HG03039 (cell line): ENCODE data around the gene PPP6R3.
"Not testable (repeated sequence)": the region's sequence is repeated elsewhere in the genome, so short reads cannot be mapped to it uniquely, and the experiment has no call there.

Source experiments
- ATAC-seq: cut with Tn5 transposase; IDR thresholded peaks from one replicate; pipeline ENCODE4 v1.9.1; 2021; ENCODE audit warnings: mild to moderate bottlenecking, moderate library complexity; ENCODE audit not compliant: unreplicated experiment

PPP6R3 gene

DNA sequence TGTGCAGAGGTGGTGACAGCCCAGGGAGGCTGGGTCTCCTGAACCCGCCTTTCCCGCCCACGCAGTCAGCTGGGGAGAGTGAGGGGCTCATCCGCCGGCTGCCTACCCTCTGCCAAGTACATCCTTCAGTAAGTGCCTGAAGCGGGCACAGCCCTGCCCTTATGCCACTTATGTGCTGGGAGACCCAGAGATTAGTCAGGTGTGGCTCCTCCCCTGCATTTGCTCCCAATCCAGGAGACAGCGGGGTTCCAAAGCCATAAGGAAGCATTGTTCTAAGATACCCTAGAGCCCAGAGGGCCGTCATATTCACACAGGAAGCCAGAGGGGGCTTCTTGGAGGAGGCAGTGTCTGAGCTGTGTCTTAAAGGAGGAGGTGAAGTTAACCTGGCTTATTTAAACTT is 5.8 kb upstream of the PPP6R3 start:
- ATAC-seq = no peak

DNA sequence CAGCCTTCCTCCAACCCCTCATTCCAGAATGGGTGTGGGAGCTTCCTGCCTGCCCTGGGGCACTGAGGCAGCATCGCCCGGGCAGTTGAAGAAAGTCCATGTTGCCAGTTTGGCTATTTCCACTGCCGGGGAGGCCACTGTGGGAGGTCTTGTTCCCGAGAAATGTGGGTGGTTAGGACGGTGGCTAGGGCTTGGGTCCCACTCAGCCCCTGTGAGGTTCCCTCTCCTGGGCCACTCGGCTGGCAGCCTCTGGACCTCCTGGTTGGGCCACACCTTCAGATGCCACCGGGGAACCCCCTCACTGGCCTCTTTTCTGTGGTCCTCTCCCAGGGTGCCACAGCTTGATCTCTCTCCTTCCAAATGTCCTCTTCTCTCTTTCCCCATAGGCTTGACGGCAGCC is 5.1 kb upstream of the PPP6R3 start:
- ATAC-seq = no peak

DNA sequence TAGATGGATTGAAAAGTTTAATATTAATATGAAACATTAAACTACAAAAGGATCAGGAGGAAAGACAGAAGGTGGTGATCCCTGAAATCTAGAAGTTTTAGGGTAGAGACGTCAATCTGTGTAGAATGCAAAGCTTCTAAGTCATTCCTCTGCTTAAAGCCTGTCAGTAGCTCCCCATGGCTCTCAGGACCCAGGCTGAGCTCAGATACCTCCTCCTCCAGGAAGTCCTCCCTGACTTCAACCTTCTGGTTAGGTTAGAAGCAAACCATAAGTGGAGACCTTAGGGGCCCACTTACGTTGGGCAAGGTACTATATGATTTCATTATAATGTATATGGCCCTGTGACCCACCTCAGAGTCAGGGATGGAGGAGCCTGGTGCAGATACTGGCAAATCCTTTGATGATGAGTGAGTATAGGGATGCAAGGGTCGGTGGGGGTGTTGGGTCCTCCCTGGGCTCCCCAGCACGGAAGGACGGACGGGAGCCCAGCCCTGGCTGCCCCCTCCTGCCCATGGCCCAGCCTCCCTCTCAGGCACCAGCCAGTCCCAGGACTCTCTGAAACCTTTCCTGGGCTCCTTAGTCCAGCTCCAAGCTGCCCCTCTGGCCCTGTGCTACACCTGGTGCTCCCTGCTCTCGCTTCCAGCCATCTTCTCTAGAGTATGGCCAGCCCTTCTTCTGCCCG is 3.2 kb upstream of the PPP6R3 start:
- ATAC-seq = no peak

GRCh38 chr11:68457898-68458249 is 2.7 kb upstream of the PPP6R3 start:
- no peak for ATAC-seq

GRCh38 chr11:68458340-68458739 is 2.2 kb upstream of the PPP6R3 start:
- not testable (repeated sequence) for ATAC-seq

DNA sequence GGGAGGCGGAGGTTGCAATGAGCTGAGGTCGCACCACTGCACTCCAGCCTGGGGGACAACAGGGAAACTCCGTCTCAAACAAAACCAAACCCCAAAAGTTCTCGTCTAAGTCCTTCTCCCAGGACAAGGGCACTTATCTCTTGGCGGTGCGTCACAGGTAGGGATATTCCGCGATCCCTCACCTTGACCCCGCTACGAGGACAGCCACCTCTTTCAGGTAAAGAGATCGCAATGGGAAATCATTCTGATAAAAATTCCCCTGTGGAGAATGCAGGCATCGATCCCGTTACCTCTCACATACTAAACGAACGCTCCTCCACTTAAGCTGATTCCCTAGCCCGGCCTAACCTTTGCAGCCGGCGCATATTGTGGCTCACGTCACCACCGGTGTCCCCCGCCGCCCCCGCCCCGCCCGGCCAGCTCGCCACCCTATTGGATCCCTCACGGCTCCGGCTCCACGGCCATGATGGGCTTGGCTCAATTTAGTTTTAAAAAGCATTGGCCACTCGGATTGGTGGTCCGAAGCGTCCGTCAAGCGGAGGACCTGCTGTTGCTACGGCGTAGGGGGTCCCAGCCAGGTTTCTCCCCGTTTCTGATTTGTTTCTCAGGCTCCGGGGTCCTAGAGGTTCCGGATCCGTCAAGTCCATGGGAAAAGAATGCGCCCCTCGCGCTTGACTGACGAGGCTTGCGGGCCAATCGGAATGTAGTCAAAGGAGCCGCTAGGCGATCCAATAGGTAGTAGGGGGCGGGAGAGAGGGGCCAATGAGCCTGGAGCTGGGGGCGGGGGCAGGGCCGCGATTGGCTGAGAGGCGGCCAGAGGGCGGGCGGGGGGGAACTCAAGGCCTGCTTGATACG is 439 bp upstream of the PPP6R3 start:
- peak; percentile 79 for ATAC-seq

GRCh38 chr11:68461575-68461917 is 994 bp downstream of the PPP6R3 start:
- no peak for ATAC-seq

- no peak for ATAC-seq
Observed at GRCh38 chr11:68463714-68464113, 3.2 kb downstream of the PPP6R3 start.

DNA sequence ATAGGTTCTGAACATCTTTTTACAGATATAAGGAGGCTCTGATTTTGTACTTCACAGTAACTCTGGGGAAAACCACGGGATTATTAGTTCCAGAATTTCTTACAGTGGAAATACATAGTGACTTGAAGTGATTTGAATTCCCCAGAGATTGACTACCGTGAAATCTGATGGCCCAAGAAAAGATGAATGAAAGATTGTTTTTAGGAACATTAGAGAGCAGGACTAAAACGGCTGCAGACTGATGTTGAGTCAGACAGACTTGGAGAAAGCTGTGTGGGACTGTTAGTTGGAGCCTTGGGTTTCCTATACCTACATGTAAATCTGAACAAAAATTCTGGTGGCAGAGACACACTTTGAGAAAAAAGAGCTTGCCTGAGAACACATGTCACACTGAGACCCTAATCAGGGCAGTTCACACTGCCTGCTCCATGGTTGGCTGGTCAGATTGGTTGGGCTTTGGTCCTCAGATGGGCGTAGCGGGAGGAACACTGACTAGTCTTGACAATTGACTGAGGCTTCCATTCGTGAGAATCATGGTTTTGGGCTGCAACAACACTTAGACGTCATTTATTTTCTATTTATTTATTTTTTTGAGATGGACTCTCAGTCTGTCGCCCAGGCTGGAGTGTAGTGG is 6.8 kb downstream of the PPP6R3 start:
- no peak for ATAC-seq

DNA sequence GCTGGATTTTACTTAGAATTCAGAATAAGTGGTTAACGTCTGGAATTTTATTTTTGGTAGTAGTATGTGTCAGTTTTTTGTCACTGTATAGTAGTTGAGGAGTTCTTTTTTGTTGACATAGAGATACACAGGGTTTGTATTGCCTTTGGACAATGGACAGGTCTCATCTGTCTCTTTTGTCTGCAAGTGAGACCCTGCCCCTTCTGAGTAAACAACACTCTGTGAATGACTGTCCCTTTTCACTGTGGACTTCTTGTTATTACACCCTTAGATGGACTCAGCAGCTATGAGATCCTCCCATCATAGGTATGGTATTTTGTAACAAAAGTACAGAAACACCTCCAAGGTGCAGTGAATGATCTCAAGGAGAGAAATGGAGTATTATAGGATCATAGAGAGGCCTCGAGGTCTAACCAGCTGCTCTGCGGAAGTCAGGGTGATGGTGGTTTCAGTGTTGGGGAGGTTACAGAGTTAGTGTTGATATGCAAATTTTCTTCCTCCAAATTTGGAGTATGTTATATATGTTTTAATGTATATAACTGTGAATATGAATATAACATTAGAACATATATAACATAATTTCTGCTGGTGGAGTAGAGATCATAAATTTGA is 7.8 kb downstream of the PPP6R3 start:
- no peak for ATAC-seq

DNA sequence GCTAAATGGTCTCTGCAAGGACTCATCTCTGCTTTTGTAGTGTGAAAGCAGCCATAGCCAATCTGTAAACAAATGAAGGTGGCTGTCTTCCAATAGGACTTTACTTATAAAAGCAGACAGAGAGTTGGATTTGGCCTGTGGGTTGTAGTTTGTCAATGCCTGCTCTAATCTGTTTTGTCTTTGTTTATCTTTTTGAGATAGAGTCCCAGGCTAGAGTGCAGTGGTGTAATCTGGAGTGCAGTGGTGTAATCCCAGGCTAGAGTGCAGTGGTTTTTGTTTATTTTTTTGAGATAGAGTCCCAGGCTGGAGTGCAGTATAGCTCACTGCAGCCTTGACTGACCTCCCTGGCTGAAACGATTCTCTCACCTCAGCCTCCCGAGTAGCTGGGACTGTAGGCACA is 8.6 kb downstream of the PPP6R3 start:
- no peak for ATAC-seq

DNA sequence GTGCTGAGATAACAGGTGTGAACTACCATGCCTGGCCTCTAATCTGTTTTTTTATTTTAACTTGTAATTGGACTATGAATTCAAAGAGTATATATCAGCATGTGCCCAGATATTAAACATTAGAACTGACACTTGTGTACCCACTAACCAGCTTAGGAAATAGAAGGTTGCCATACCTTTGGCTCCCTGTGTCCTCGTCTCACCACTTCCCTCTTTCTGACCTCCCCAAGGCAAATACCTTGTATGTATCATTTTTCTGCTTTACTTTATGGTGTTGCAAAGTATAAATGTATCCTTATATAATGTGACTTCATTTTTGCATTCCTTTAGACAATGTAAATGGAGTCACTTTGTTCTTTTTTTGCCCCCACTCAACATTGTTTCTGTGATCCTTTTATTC is 9.1 kb downstream of the PPP6R3 start:
- ATAC-seq = no peak

- no peak for ATAC-seq
Observed at GRCh38 chr11:68470304-68470811, 9.8 kb downstream of the PPP6R3 start.

DNA sequence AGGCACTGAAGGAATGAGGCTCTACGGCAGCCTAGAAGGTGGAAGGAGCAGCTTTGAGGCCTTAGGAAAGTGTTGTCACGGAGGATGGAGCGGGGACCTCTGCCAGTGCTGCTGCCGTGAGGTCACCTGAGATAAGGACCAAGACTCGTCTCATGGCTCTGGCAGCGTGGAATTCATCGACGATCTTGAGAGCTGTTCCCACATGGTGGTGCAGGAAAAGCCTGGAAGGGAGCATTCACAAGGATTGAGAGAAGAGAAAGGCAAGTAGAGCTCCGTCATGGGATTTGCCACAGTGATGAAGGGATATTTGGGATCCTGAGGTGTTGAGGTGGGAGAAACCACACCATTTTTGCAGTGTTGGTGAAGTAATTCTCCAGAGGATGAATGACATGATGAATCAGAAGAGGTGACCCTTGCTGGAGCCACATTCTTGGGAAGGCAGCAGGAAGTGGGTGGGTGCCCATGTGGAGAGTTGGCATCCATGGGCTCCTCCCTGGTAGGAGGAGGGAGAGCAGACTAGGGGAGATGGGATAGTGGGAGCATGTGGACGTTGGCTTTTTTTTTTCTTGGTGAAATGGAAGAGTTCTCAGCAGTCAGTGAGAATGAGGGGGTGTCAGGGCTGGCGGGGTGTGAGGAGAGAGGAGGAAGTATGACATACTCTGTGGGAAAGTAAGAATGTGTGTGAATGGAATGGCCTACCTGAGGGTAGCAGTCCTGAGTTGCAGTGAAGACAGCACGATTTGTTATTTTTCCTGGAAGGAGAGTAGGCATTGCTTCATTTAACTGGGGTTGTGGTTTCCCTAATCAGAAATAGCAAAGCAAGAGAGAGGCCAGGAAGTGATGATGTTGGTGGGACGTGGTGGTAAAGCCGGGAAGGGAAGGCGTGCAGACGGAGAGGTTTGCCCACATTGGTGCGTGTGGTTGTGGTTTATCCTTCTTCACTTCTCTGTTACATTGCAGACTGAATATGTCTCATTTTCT is 11.1 kb downstream of the PPP6R3 start:
- no peak for ATAC-seq

- ATAC-seq = no peak
Observed at GRCh38 chr11:68472778-68473177, 12.2 kb downstream of the PPP6R3 start.

DNA sequence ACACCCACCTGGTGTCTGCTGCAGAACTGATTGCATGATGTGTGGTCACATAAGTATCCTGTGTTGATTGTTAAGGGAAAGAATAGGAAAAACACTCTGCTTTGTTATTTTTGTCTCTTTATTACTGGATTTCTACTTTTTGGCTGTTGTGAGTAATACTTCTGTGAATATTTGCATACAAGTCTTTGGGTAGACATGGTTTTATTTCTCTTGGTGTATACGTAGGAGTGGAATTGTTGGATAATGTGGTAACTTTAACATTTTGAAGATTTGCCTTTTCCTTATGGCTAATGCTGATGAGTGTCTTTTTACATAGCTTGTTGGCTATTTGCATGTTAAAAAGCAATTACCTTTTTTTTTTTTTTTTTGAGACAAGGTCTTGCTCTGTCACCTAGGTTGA is 13.1 kb downstream of the PPP6R3 start:
- no peak for ATAC-seq

GRCh38 chr11:68475626-68476025 is 15.1 kb downstream of the PPP6R3 start:
- ATAC-seq = not testable (repeated sequence)

DNA sequence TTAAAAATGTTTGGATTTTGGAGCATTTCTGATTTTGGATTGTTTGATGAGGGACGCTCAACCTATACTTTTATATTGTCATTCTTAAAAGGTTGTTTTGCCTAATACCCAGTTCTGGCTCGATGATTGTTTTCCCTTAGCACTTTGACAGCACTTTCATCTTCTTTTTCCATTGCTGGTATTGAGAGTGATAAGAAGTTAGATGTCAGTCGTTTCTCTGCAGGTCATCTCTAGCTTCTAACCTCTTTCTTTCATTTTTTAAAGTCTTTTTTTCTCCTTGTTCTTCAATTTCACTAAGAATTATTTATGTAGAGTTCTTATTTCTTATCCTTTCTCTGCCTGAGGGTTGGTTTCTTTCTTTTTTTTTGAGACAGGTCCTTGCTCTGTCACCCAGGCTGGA is 18.8 kb downstream of the PPP6R3 start:
- ATAC-seq = no peak

- ATAC-seq = no peak
Observed at GRCh38 chr11:68480193-68480592, 19.6 kb downstream of the PPP6R3 start.

DNA sequence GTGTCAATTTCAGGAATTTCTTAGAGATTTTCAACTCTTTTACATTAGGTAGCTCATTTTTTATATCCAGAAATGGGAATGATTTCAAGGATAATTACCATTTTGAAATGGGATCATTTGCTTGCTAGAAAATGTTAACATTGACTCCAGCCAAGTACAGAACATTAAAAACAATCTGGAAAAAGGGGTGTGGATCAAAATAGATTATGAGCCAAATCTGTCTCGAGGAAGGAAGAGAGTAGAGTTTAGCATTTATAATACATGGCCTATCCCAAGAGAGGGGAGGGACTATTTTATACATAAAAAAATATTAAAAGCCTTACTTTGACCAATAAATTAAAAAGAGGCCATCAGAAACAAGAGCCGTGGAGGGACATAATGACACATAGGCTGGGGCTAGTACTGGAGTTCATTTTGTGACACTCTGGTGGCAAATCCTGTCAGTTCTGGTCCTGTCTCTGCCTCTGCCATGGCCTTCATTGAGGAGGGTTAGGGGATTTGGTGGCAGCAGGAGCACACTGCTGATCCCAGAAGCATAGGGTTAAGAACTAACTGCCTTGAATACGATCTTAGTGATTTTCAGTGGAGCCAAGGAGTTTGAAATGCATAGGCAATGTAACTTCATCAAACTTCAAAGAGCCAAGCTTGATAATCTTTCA is 20.4 kb downstream of the PPP6R3 start:
- ATAC-seq = no peak
